ENCODE measurements around the gene TRIM34.
"Not testable (repeated sequence)": the region's sequence is repeated elsewhere in the genome, so short reads cannot be mapped to it uniquely, and the experiment has no call there.

DNA sequence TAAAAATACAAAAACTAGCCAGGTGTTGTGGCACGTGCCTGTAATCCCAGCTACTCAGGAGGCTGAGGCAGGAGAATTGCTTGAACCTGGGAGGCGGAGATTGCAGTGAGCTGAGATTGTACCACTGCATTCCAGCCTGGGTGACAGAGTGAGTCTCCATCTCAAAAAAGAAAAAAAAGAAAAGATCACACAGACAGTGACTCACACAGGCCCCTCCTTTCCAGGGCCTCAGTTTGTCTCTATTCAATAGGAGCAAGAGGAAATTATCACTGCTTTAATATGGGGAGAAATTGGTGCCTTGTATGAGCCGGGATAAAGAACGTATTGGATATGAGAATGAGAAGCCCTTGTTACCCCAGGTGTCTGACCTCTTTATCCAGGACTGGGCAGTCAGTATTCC lies 22.0 kb upstream of the TRIM34 start:
- TF ChIP-seq, protein P1, sequence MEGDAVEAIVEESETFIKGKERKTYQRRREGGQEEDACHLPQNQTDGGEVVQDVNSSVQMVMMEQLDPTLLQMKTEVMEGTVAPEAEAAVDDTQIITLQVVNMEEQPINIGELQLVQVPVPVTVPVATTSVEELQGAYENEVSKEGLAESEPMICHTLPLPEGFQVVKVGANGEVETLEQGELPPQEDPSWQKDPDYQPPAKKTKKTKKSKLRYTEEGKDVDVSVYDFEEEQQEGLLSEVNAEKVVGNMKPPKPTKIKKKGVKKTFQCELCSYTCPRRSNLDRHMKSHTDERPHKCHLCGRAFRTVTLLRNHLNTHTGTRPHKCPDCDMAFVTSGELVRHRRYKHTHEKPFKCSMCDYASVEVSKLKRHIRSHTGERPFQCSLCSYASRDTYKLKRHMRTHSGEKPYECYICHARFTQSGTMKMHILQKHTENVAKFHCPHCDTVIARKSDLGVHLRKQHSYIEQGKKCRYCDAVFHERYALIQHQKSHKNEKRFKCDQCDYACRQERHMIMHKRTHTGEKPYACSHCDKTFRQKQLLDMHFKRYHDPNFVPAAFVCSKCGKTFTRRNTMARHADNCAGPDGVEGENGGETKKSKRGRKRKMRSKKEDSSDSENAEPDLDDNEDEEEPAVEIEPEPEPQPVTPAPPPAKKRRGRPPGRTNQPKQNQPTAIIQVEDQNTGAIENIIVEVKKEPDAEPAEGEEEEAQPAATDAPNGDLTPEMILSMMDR (IDR thresholded peaks at IDR 0.05) = not testable (repeated sequence)
- not testable (repeated sequence) for TF ChIP-seq ZFX (IDR thresholded peaks at IDR 0.05; ENCODE audit: borderline replicate concordance)
